Activated CD8-positive, alpha-beta memory T cell treated with anti-CD3 and anti-CD28 coated beads, Interleukin-2, amount 50 U/mL, for 24 hours (primary cell): ENCODE results near the gene MS4A8.
"Not testable (repeated sequence)": the region's sequence is repeated elsewhere in the genome, so short reads cannot be mapped to it uniquely, and the experiment has no call there.

Source experiments
- DNase-seq: peaks from one replicate; pipeline ENCODE4 v3.0.0-alpha.2; 2020; ENCODE audit errors: extremely low read depth

Gene MS4A8

GRCh38 chr11:60699284-60699691, at the start of gene MS4A8:
MS4A8 (plus strand) TSS chr11:60699612; CDS start chr11:60700861, 1,249 bp downstream.
- DNase-seq, result no peak

- no peak for DNase-seq
These were observed 41.5 kb upstream of the MS4A8 start for GRCh38 chr11:60657888-60658287.

- no peak for DNase-seq
These were observed 41.0 kb upstream of the MS4A8 start for GRCh38 chr11:60658409-60658808.

GRCh38 chr11:60672255-60672654, 27.2 kb upstream of the MS4A8 start:
- DNase-seq, result no peak

- DNase-seq, result not testable (repeated sequence)
These were observed 21.2 kb upstream of the MS4A8 start for GRCh38 chr11:60678231-60678630.

- DNase-seq, result no peak
These were observed 19.5 kb upstream of the MS4A8 start for GRCh38 chr11:60679879-60680278.

GRCh38 chr11:60680455-60681119, 18.8 kb upstream of the MS4A8 start:
- DNase-seq, result no peak

- DNase-seq, result not testable (repeated sequence)
These were observed 14.9 kb upstream of the MS4A8 start for GRCh38 chr11:60684541-60684848.

GRCh38 chr11:60691661-60692060, 7.8 kb upstream of the MS4A8 start:
- DNase-seq, result no peak

GRCh38 chr11:60699936-60700335, 524 bp downstream of the MS4A8 start:
- no peak for DNase-seq

- no peak for DNase-seq
These were observed 1.5 kb downstream of the MS4A8 start for GRCh38 chr11:60700689-60701468.

- DNase-seq, result no peak
These were observed 2.0 kb downstream of the MS4A8 start for GRCh38 chr11:60701469-60701818.

- no peak for DNase-seq
These were observed 4.0 kb downstream of the MS4A8 start for GRCh38 chr11:60703374-60703773.

- no peak for DNase-seq
These were observed 6.5 kb downstream of the MS4A8 start for GRCh38 chr11:60705895-60706294.

GRCh38 chr11:60706931-60707330, 7.5 kb downstream of the MS4A8 start:
- no peak for DNase-seq

- DNase-seq, result no peak
These were observed 11.1 kb downstream of the MS4A8 start for GRCh38 chr11:60710482-60710881.

- DNase-seq, result no peak
These were observed 11.9 kb downstream of the MS4A8 start for GRCh38 chr11:60711276-60711675.

- not testable (repeated sequence) for DNase-seq
These were observed 14.0 kb downstream of the MS4A8 start for GRCh38 chr11:60713423-60713822.

GRCh38 chr11:60717956-60718355, 18.5 kb downstream of the MS4A8 start:
- no peak for DNase-seq

GRCh38 chr11:60718524-60719316, 19.3 kb downstream of the MS4A8 start:
- no peak for DNase-seq

- DNase-seq, result no peak
These were observed 20.0 kb downstream of the MS4A8 start for GRCh38 chr11:60719391-60719790.

GRCh38 chr11:60720460-60720859, 21.0 kb downstream of the MS4A8 start:
- DNase-seq, result no peak

GRCh38 chr11:60724420-60724819, 25.0 kb downstream of the MS4A8 start, which contains the start of gene MS4A18:
MS4A18 (plus strand) TSS chr11:60724720.
- no peak for DNase-seq
